ENCODE results near the gene AMFR.

Gene AMFR

GRCh38 chr16:56348168-56349085, 76.9 kb downstream of the AMFR start:
- no peak for DNase-seq (ENCODE audit: low read depth, low spot score)

GRCh38 chr16:56347670-56348069, 77.7 kb downstream of the AMFR start:
- no peak for DNase-seq (ENCODE audit: low read depth, low spot score)

GRCh38 chr16:56347166-56347565, 78.2 kb downstream of the AMFR start:
- DNase-seq (ENCODE audit: low read depth, low spot score): no peak

- no peak for DNase-seq (ENCODE audit: low read depth, low spot score)
Measured at GRCh38 chr16:56346131-56346890, 79.0 kb downstream of the AMFR start.

GRCh38 chr16:56345406-56346050, 79.8 kb downstream of the AMFR start:
- no peak for DNase-seq (ENCODE audit: low read depth, low spot score)

GRCh38 chr16:56344518-56345405, 80.6 kb downstream of the AMFR start:
- DNase-seq (ENCODE audit: low read depth, low spot score): no peak

GRCh38 chr16:56343661-56344517, 81.5 kb downstream of the AMFR start:
- DNase-seq (ENCODE audit: low read depth, low spot score): no peak

- DNase-seq (ENCODE audit: low read depth, low spot score): no peak
Measured at GRCh38 chr16:56341656-56342399, 83.5 kb downstream of the AMFR start.

- DNase-seq (ENCODE audit: low read depth, low spot score): no peak
Measured at GRCh38 chr16:56340864-56341365, 84.4 kb downstream of the AMFR start.

- DNase-seq (ENCODE audit: low read depth, low spot score): no peak
Measured at GRCh38 chr16:56340416-56340815, 84.9 kb downstream of the AMFR start.

- no peak for DNase-seq (ENCODE audit: low read depth, low spot score)
Measured at GRCh38 chr16:56339431-56340195, 85.7 kb downstream of the AMFR start.

GRCh38 chr16:56338566-56339318, 86.6 kb downstream of the AMFR start:
- no peak for DNase-seq (ENCODE audit: low read depth, low spot score)

- DNase-seq (ENCODE audit: low read depth, low spot score): no peak
Measured at GRCh38 chr16:56337858-56338325, 87.5 kb downstream of the AMFR start.

GRCh38 chr16:56337131-56337857, 88.1 kb downstream of the AMFR start:
- DNase-seq (ENCODE audit: low read depth, low spot score): no peak

GRCh38 chr16:56336711-56337110, 88.6 kb downstream of the AMFR start:
- no peak for DNase-seq (ENCODE audit: low read depth, low spot score)

GRCh38 chr16:56336071-56336688, 89.2 kb downstream of the AMFR start:
- no peak for DNase-seq (ENCODE audit: low read depth, low spot score)

- no peak for DNase-seq (ENCODE audit: low read depth, low spot score)
Measured at GRCh38 chr16:56334761-56335160, 90.6 kb downstream of the AMFR start.
